Tibial artery (tissue), 4 donors: ENCODE results near the gene ACOX1.

ENCODE experiments used
- DNase-seq, 2 donors: peaks; one replicate each; pipeline ENCODE4 v3.0.0-alpha.2; 2019
- H3K27ac ChIP-seq, 2 donors: fragments of 200-600 bp; sonication (generic) in 1 of 2; 1 replicate in 1 of 2; 2 replicates in 1 of 2; pipeline ENCODE4 v1.5.1; 2018 to 2019; ENCODE audit warnings: mild to moderate bottlenecking in 1 of 2
- H3K27me3 ChIP-seq, 2 donors: fragments of 200-600 bp; sonication (generic) in 1 of 2; one replicate each; pipeline versions ENCODE4 v1.5.1 to v1.6.0; 2016 to 2019
- H3K36me3 ChIP-seq, 3 donors: fragments of 200-600 bp; sonication (generic) in 2 of 3; one replicate each; pipeline ENCODE4 v1.5.1; 2016 to 2019; ENCODE audit warnings: mild to moderate bottlenecking in 2 of 3
- H3K4me1 ChIP-seq, 4 donors: fragments of 200-600 bp; sonication (generic) in 2 of 4; 1 replicate in 3 of 4; 2 replicates in 1 of 4; pipeline ENCODE4 v1.5.1; 2016 to 2019
- H3K4me3 ChIP-seq, 2 donors: fragments of 200-600 bp; sonication (generic) in 1 of 2; 1 replicate in 1 of 2; 2 replicates in 1 of 2; pipeline ENCODE4 v1.5.1; 2018 to 2019; ENCODE audit warnings: mild to moderate bottlenecking in 2 of 2
- H3K9me3 ChIP-seq, 3 donors: fragments of 200-600 bp; sonication (generic) in 1 of 3; one replicate each; pipeline ENCODE4 v1.5.1; 2016 to 2019
- intact Hi-C: fragments of 100-400 bp; cut with DNase I; formaldehyde crosslinking; loops from one replicate; pipeline ENCODE4 v1.15.0; 2023; ENCODE audit warnings: low total_unique reads
- TF ChIP-seq, protein P1 (sequence below), 2 experiments: fragments of 200-600 bp in 1 of 2; fragments of 450-650 bp in 1 of 2; IDR thresholded peaks; one replicate each; pipeline ENCODE4 v1.5.1; 2017 to 2019; ENCODE audit warnings: antibody characterized with exemption in 2 of 2, mild to moderate bottlenecking in 1 of 2, moderate library complexity in 1 of 2

The ACOX1 gene

DNA sequence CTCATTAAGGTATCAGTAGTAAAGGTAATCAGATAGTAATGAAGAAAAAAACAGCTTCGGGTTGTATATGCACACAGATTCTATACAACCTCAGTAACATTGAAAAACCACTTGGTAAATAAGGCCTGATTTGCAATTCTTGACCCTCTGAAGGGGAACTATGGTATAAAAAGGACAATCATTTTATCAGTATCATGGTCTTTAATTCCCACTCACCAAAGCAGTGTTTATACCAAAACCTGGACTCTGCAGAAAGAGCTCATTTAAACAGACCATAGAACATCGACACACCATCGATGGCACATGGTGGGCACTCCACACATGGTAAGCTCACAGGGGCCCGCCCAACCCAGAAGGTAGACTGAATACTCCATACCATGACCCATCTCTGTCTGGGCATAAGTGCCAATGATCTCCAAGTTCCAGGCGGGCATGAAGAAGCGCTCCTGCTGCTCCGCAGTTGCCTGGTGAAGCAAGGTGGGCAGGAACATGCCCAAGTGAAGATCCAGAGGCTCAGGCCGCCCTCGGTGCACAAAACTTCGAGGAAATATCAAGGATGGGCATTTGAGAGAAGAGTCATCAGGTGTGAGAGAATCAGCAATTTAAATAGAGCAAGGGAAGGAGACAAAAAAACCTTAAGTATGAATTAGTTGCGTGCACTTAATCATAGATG, 19.0 kb downstream of the ACOX1 start:
- Histone ChIP-seq H3K27ac (no peak overlapping the region), H3K9me3 (no peaks in the 10 kb centered on the region), H3K27me3 (no peaks in the 10 kb centered on the region), H3K4me1 (no peaks in the 10 kb centered on the region), H3K4me3 (no peak overlapping the region), H3K36me3 (peaks cover 17 to 41% (median 20%) of the 10 kb centered on the region in 3 donors)
- intact Hi-C loops: no loop called here
- TF ChIP-seq, protein P1, sequence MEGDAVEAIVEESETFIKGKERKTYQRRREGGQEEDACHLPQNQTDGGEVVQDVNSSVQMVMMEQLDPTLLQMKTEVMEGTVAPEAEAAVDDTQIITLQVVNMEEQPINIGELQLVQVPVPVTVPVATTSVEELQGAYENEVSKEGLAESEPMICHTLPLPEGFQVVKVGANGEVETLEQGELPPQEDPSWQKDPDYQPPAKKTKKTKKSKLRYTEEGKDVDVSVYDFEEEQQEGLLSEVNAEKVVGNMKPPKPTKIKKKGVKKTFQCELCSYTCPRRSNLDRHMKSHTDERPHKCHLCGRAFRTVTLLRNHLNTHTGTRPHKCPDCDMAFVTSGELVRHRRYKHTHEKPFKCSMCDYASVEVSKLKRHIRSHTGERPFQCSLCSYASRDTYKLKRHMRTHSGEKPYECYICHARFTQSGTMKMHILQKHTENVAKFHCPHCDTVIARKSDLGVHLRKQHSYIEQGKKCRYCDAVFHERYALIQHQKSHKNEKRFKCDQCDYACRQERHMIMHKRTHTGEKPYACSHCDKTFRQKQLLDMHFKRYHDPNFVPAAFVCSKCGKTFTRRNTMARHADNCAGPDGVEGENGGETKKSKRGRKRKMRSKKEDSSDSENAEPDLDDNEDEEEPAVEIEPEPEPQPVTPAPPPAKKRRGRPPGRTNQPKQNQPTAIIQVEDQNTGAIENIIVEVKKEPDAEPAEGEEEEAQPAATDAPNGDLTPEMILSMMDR (IDR thresholded peaks at IDR 0.05): no peak
- DNase-seq: no peak

DNA sequence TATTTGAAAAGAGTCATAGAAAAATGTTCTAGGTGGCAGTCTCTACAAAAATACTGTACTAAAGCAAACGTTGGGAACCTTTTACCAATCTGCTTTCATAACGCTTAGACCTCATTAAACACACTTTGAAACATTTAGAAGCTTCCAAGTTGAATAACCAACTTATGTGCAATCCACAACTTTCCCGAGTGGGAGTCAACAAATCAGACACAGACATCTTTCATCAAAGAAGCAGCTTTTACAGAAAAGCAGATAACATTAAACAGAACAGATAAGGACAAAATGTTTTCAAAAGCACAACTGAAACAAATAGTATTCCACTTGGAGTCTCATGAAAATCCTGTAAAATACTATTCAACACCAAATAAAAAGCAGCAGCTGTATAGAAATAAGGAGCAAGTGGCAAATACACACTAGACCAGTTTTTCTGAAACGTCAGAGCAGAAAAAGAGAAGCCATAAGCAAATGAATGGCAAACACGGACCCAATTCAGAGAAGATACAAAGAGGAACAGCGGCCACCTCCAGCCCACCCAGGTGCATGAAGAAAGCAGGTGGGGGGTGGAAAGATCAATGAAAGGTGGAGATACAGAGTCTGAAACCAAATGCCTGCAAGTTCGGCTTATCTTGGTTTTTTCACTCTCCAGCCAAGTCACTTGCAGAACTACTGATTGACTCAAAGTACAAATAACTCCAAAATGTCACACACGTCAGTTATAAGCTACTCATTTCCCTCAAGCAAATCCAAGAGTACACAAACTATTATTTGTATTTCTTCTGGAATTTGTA, 19.7 kb downstream of the ACOX1 start:
- H3K27me3 ChIP-seq: no peaks in the 10 kb centered on the region
- peaks cover 22 to 46% (median 25%) of the 10 kb centered on the region in 3 donors for H3K36me3 ChIP-seq
- no peak overlapping the region for H3K4me3 ChIP-seq
- H3K27ac ChIP-seq: no peak overlapping the region
- intact Hi-C loops: no loop called here
- DNase-seq: no peak
- TF ChIP-seq, protein P1 (IDR thresholded peaks at IDR 0.05): no peak
- H3K9me3 ChIP-seq: no peaks in the 10 kb centered on the region
- H3K4me1 ChIP-seq: no peaks in the 10 kb centered on the region

DNA sequence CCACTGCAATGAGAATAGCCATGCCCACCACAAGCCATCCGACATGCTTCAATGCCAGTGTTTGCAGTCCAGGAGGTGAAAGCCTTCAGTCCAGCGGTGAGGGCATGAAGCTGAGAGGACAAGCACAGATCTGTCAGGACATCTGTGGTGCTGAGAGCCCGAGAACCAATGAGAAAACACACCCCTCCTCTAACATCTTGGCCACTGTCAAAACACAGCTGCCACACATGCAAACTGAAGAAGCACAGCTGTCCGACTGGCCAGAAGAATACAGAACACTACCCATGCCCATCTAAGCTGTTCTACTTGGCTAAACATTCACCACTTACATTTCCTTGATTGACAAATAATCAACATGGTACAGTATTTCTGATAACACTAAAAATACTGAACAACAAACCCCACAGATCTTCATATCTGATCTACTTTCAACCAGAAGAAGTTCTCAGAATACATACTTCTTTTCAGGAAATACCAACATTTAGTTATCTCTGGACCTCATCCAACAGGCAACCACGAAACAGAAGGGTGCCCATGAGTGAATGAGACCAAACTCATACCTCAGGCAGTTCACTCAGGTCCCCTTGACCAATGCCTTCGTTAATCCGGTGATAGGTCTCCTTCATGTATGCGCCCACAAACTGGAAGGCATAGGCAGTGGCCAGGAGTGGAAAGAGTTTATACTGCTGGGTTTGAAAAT, 28.0 kb downstream of the ACOX1 start:
- TF ChIP-seq, protein P1 (IDR thresholded peaks at IDR 0.05): no peak
- no peaks in the 10 kb centered on the region for H3K4me1 ChIP-seq
- DNase-seq: no peak
- no peak overlapping the region for H3K27ac ChIP-seq
- intact Hi-C loops: no loop called here
- H3K36me3 ChIP-seq: peaks cover 86 to 98% (median 87%) of the 10 kb centered on the region in 3 donors
- H3K4me3 ChIP-seq: no peak overlapping the region
- H3K27me3 ChIP-seq: no peaks in the 10 kb centered on the region
- no peaks in the 10 kb centered on the region for H3K9me3 ChIP-seq

DNA sequence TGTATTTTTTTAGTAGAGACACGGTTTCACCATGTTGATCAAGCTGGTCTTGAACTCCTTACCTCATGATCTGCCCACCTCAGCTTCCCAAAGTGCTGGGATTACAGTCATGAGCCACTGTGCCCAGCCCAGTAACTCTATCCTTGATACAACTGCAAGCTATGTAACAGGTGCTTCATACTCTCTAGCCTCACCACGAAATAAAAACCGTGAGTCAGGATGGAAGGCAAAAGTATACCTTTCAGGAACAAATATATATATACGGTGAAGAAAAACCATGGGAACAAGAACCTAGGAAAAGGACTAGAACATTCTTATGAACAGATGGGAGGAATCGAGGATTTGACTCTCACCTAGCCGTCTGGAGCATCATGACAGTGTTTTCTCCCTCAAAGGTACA, 28.5 kb downstream of the ACOX1 start:
- Histone ChIP-seq H3K4me3 (no peak overlapping the region), H3K27me3 (no peaks in the 10 kb centered on the region), H3K9me3 (no peaks in the 10 kb centered on the region), H3K36me3 (peaks cover 85 to 98% (median 86%) of the 10 kb centered on the region in 3 donors), H3K4me1 (no peaks in the 10 kb centered on the region), H3K27ac (no peak overlapping the region)
- DNase-seq: no peak
- TF ChIP-seq, protein P1 (IDR thresholded peaks at IDR 0.05): no peak
- intact Hi-C loops: no loop called here

GRCh38 chr17:75945211-75945610, 33.8 kb downstream of the ACOX1 start:
- Histone ChIP-seq H3K27me3 (no peaks in the 10 kb centered on the region), H3K4me3 (no peak overlapping the region), H3K36me3 (peaks cover 41 to 57% (median 54%) of the 10 kb centered on the region in 3 donors), H3K27ac (no peak overlapping the region), H3K9me3 (no peaks in the 10 kb centered on the region), H3K4me1 (peaks cover 0 to 10% (median 7%) of the 10 kb centered on the region in 4 donors)
- intact Hi-C loops: no loop called here
- no peak for DNase-seq
- TF ChIP-seq, protein P1 (IDR thresholded peaks at IDR 0.05): no peak
